HG03025 (cell line): ENCODE measurements around the gene KHNYN.

ENCODE experiments used
- ATAC-seq: cut with Tn5 transposase; IDR thresholded peaks from one replicate; pipeline ENCODE4 v1.9.1; 2021; ENCODE audit warnings: mild to moderate bottlenecking, moderate library complexity; ENCODE audit not compliant: unreplicated experiment, low FRiP score

The KHNYN gene

GRCh38 chr14:24399999-24400718 lies 29.6 kb upstream of the KHNYN start:
- no peak for ATAC-seq

GRCh38 chr14:24401810-24402702 lies 27.7 kb upstream of the KHNYN start:
- ATAC-seq, result no peak

GRCh38 chr14:24403294-24403998 lies 26.3 kb upstream of the KHNYN start:
- ATAC-seq, result no peak

- ATAC-seq, result no peak
Measured at GRCh38 chr14:24404814-24405213, 24.9 kb upstream of the KHNYN start.

GRCh38 chr14:24406416-24406815 lies 23.3 kb upstream of the KHNYN start:
- ATAC-seq, result no peak

GRCh38 chr14:24407608-24408325 lies 22.0 kb upstream of the KHNYN start:
- ATAC-seq, result no peak

GRCh38 chr14:24408764-24409163 lies 21.0 kb upstream of the KHNYN start:
- ATAC-seq, result no peak

- ATAC-seq, result no peak
Measured at GRCh38 chr14:24409192-24409591, 20.6 kb upstream of the KHNYN start.

GRCh38 chr14:24409956-24410355 lies 19.8 kb upstream of the KHNYN start:
- no peak for ATAC-seq

GRCh38 chr14:24411443-24412389 lies 18.0 kb upstream of the KHNYN start:
- ATAC-seq, result no peak

- no peak for ATAC-seq
Measured at GRCh38 chr14:24414077-24414476, 15.7 kb upstream of the KHNYN start.

- ATAC-seq, result no peak
Measured at GRCh38 chr14:24414732-24415420, 14.9 kb upstream of the KHNYN start.

GRCh38 chr14:24415421-24416253 lies 14.1 kb upstream of the KHNYN start:
- no peak for ATAC-seq

- ATAC-seq, result no peak
Measured at GRCh38 chr14:24416254-24416931, 13.4 kb upstream of the KHNYN start.

- ATAC-seq, result no peak
Measured at GRCh38 chr14:24416932-24417619, 12.7 kb upstream of the KHNYN start.

- ATAC-seq, result no peak
Measured at GRCh38 chr14:24417832-24418491, 11.8 kb upstream of the KHNYN start.
